Measurements from ENCODE around the gene CHRM4.

The CHRM4 gene

DNA sequence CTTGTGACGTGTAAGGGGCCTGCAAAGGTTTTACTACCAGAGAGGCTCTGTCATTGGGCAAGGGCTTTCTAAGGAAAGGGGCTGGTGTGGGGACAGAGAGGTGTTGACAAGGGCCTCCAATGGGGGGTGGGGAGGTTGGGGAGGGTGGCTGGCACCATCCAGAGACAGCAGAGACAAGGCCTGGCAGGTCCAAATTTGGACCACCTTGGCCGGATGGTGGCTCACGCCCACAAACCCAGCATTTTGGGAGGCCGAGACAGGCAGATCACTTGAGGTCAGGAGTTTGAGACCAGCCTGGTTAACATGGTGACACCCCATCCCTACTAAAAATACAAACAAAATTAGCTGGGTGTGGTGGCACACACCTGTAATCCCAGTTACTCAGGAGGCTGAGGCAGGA is 2.2 kb upstream of the CHRM4 start:
- Histone ChIP-seq H3K4me3 (ENCODE audit: low read depth, low read length) (no peak overlapping the region), H3K36me3 (ENCODE audit: control insufficient read depth, insufficient read depth, low read length) (no peaks in the 10 kb centered on the region), H3K9me3 (ENCODE audit: control insufficient read depth, low read length) (no peaks in the 10 kb centered on the region), H3K27me3 (ENCODE audit: control insufficient read depth, insufficient read depth, low read length) (no peaks in the 10 kb centered on the region), H3K9ac (no peak overlapping the region), H3K79me2 (no peaks in the 10 kb centered on the region), H3K27ac (peak overlapping the region; percentile 98), H3K4me1 (peaks cover 7% of the 10 kb centered on the region), H3K4me2 (ENCODE audit: low read length) (no peak overlapping the region), H2AFZ (no peak overlapping the region)
- TF ChIP-seq, protein P1, sequence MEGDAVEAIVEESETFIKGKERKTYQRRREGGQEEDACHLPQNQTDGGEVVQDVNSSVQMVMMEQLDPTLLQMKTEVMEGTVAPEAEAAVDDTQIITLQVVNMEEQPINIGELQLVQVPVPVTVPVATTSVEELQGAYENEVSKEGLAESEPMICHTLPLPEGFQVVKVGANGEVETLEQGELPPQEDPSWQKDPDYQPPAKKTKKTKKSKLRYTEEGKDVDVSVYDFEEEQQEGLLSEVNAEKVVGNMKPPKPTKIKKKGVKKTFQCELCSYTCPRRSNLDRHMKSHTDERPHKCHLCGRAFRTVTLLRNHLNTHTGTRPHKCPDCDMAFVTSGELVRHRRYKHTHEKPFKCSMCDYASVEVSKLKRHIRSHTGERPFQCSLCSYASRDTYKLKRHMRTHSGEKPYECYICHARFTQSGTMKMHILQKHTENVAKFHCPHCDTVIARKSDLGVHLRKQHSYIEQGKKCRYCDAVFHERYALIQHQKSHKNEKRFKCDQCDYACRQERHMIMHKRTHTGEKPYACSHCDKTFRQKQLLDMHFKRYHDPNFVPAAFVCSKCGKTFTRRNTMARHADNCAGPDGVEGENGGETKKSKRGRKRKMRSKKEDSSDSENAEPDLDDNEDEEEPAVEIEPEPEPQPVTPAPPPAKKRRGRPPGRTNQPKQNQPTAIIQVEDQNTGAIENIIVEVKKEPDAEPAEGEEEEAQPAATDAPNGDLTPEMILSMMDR (IDR thresholded peaks at IDR 0.05) = no peak

- Histone ChIP-seq H3K9me3 (ENCODE audit: control insufficient read depth, low read length) (no peaks in the 10 kb centered on the region), H3K36me3 (ENCODE audit: control insufficient read depth, insufficient read depth, low read length) (no peaks in the 10 kb centered on the region), H3K4me2 (ENCODE audit: low read length) (no peak overlapping the region), H3K9ac (peak overlapping the region; percentile 11), H3K79me2 (no peaks in the 10 kb centered on the region), H3K4me3 (ENCODE audit: low read depth, low read length) (no peak overlapping the region), H3K27ac (peak overlapping the region; percentile 98), H2AFZ (peak overlapping the region; percentile 70), H3K27me3 (ENCODE audit: control insufficient read depth, insufficient read depth, low read length) (no peaks in the 10 kb centered on the region), H3K4me1 (peaks cover 10% of the 10 kb centered on the region)
- TF ChIP-seq, protein P1 (IDR thresholded peaks at IDR 0.05) = no peak
Observed at GRCh38 chr11:46393231-46393616, 1.6 kb upstream of the CHRM4 start.

GRCh38 chr11:46392421-46393230 is 1.1 kb upstream of the CHRM4 start:
- Histone ChIP-seq H3K9ac (peak overlapping the region; percentile 72), H3K27me3 (ENCODE audit: control insufficient read depth, insufficient read depth, low read length) (no peaks in the 10 kb centered on the region), H2AFZ (peak overlapping the region; percentile 73), H3K79me2 (no peaks in the 10 kb centered on the region), H3K4me1 (peaks cover 14% of the 10 kb centered on the region), H3K36me3 (ENCODE audit: control insufficient read depth, insufficient read depth, low read length) (no peaks in the 10 kb centered on the region), H3K9me3 (ENCODE audit: control insufficient read depth, low read length) (no peaks in the 10 kb centered on the region), H3K27ac (peak overlapping the region; percentile 98), H3K4me2 (ENCODE audit: low read length) (peak overlapping the region; percentile 35), H3K4me3 (ENCODE audit: low read depth, low read length) (no peak overlapping the region)
- TF ChIP-seq, protein P1 (IDR thresholded peaks at IDR 0.05) = peak; percentile 12

DNA sequence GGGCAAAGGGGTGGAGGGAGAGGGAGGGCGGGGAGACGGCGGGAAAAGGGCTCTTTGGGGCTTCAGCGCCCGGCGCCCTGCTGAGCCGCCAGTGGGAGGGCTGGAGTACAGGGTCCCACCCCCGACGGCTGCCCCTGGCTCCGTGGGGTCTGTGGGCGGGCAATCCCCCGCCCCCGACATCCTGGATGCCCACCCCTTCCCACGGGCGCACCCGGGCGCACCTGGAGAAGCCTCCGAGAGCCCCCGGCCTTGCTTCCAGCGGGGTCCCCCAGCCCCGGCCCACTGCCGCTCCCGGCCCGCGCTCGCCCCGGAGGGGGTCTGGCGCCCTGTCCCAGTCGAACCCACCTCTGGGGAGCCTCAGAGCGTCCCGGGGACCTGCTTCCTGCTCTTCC is 394 bp downstream of the CHRM4 start:
- H3K36me3 ChIP-seq (ENCODE audit: control insufficient read depth, insufficient read depth, low read length) = no peaks in the 10 kb centered on the region
- peak overlapping the region; percentile 68 for H3K27ac ChIP-seq
- no peaks in the 10 kb centered on the region for H3K9me3 ChIP-seq (ENCODE audit: control insufficient read depth, low read length)
- no peaks in the 10 kb centered on the region for H3K27me3 ChIP-seq (ENCODE audit: control insufficient read depth, insufficient read depth, low read length)
- no peaks in the 10 kb centered on the region for H3K79me2 ChIP-seq
- H3K4me3 ChIP-seq (ENCODE audit: low read depth, low read length) = no peak overlapping the region
- no peak overlapping the region for H2AFZ ChIP-seq
- peaks cover 14% of the 10 kb centered on the region for H3K4me1 ChIP-seq
- TF ChIP-seq, protein P1 (IDR thresholded peaks at IDR 0.05) = no peak
- H3K9ac ChIP-seq = peak overlapping the region; percentile 46
- no peak overlapping the region for H3K4me2 ChIP-seq (ENCODE audit: low read length)
